ENCODE measurements around the gene C4orf54.

C4orf54 gene

DNA sequence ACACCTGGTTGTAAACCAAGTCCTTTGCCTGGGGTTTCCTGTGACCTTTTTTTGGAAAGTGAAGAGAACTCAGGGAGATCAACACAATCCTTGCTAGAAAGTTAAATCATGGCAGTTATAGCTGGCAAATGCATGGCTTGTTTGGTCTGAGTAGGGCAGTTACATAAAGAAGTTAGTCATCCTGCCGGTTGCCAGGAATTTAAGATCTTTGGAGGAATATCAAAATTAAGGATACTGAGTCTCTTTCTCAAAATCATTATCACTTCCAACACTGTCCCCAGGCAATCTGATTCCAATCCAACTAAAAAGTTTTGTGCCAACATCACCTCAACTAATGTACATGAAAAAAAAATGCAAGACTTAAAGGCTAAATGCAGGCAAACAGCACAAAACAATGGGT, 40.3 kb downstream of the C4orf54 start:
- DNase-seq: no peak

DNA sequence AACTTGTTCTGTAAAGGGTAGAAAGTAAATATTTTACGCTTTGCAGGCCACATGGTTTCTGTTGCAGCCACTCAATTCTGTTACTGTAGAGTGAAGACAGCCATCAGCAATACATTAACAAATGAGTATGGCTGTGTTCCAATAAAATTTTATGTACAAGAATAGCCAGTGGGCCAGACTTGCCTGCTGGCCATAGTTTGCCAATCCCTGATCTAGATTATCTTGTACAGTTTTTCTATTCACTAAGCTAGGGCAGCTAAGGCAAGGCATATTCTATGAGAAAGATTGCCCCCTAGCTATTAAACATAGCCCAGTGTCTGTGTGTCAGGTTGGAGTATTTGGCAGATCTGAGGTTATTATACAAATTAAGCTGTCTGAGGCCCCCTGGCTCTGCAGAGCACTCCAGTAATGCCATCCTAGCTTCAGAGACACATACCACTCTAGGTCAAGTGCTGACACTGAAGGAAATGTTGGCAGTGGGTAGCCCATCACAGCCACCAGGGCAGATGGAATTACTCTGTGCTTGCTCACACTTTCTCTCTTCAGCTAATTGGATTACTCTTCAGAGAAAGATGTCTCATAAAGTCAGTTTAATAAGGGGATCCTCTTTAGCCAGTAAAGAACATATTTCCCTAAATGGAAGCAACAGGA, 42.3 kb downstream of the C4orf54 start:
- DNase-seq: no peak

DNA sequence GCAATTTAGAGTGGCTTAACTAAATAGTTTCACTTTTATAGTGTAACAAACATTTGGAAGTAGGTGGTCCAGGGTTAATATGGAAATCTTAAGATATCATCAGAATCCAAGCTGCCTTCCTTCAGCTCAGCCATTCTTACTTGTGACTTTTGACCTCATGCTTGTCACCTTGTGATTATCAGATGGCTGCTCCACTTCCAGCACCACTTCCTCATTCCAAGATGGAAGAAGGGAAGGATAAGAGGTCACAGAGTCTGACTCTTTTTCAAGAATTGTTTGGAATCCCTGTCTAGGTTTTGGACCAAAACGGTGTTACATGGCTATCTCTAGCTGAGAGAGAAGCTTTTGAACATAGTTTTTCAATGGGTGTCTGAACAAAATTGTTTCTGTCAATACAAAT, 43.1 kb downstream of the C4orf54 start:
- DNase-seq: no peak

DNA sequence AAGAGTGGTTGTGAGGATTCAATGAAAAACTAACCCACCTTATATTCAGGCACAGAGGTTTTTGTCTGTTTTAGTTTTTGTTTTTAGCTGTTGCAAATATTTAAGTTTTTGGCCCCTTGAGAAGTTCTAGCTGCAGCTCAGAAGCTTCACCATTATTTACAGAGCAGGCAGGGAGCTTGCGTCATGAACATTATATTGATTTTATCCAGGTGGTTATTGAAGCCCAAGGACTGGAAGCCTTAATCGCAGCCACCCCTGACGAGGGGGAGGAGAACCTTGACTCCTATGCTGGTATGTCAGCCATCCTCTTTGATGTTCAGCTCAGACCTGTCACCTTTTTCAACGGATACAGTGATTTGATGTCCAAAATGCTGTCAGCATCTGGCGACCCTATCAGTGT, 44.9 kb downstream of the C4orf54 start:
- no peak for DNase-seq

DNA sequence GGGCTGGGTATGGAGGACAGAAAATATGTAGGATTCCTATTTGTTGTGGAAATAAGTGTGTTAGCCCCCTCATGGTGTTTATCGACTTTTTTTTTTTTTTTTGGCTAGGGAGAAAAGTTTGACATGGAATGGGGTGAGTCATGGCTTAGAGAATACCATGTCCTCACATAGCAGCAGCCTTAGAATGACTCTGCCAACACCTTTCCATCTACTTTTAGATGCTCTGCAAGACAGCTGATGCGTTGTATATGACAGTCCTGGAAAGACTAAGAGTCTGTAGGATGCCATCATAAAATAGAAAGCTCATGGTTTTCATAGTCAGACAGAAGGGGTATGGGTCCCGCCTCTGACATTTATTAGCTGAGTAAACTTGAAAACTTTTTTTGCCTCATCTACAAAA, 45.3 kb downstream of the C4orf54 start:
- no peak for DNase-seq

DNA sequence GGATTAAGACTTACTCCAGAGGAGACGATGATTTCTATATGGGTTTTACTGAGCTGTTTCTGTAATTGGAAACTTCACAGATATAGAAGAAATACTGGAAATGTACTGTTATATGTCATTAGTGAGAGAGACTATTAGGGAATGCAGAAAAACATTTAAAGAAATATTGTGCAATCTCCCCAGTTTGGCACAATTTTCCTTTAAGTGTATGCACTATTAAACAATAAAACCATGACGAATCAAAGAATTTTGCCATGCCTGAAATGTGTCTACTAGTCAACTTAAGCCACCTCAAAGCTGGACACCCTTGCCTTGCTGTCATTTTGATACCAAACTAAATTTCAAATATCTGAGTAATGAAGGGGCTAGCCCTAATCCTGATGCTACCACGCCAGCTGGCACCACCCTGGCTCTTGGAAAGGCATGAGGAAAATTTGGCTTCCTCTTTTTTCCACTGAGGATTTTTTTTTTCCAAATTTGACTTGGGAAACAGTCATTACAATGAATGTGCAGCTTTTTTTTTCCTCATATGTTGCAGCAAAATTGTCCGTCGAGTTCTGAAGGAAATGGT, 46.9 kb downstream of the C4orf54 start:
- DNase-seq: no peak

DNA sequence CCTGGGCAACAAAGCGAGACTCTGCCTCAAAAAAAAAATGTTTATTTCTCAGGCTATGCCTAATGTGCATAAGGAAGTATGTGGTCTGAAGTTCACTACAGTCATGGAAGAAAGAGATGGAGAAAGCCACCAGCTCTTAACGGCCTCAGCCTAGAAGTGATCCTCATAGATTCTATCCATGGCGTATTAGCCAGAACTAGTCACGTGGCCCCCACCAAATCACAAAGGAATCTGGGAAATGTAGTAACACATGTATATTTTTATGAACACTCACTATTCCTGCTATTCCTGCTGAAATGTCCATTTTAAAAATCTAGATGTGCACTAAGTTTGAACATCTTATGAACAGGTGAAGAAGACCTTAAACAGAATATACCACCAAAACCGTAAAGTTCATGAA, 49.2 kb downstream of the C4orf54 start:
- DNase-seq: no peak

Measured in activated naive CD4-positive, alpha-beta T cell treated with Interleukin-2 at 50 U/mL for 16 hours (primary cell).